ENCODE measurements around the gene S100P. TPM values are rescaled to one million over a fixed set of nuclear protein-coding genes. Genes with fewer than 3 reads are reported as not detected.

Gene S100P
- total RNA-seq, 2 donors from 2014 or later = 7.3 to 21.9 TPM

DNA sequence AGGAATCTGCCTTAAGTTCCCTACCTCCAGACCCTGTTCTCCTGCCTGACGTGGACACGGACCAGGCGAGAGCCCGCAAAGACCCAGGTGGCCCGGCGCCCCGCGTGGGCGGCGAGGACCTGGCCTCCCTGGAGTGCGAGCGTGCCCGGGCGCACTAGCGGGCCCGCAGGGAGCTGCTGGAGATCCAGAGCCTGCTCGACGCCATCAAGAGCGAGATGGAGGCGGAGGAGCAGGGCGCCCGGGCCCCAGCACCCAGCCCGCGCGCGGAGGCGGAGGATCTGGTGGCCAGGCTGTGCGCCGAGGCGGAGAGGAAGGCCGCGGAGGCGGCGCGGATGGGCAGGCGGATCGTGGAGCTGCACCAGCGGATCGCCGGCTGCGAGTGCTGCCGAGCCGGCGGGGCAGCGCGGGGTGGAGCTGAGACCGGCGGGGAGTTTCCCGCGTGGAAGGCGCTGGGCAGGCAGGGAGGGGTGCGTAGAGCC is 35.0 kb upstream of the S100P start:
- Histone ChIP-seq H3K27me3 (replicated peaks; ENCODE audit: insufficient read depth) (no peaks in the 10 kb centered on the region), H3K9me3 (no peaks in the 10 kb centered on the region), H3K36me3 (no peaks in the 10 kb centered on the region), H3K4me1 (replicated peaks) (no peaks in the 10 kb centered on the region), H3K27ac (peak overlapping the region; percentile 44 to 49), H3K4me3 (peak overlapping the region; percentile 24 to 28)
- TF ChIP-seq POLR2A (IDR thresholded peaks at IDR 0.05) (no peak), POLR2AphosphoS5 (IDR thresholded peaks at IDR 0.05) (no peak)
- TF ChIP-seq, protein P1, sequence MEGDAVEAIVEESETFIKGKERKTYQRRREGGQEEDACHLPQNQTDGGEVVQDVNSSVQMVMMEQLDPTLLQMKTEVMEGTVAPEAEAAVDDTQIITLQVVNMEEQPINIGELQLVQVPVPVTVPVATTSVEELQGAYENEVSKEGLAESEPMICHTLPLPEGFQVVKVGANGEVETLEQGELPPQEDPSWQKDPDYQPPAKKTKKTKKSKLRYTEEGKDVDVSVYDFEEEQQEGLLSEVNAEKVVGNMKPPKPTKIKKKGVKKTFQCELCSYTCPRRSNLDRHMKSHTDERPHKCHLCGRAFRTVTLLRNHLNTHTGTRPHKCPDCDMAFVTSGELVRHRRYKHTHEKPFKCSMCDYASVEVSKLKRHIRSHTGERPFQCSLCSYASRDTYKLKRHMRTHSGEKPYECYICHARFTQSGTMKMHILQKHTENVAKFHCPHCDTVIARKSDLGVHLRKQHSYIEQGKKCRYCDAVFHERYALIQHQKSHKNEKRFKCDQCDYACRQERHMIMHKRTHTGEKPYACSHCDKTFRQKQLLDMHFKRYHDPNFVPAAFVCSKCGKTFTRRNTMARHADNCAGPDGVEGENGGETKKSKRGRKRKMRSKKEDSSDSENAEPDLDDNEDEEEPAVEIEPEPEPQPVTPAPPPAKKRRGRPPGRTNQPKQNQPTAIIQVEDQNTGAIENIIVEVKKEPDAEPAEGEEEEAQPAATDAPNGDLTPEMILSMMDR (IDR thresholded peaks at IDR 0.05) = no peak
- WGBS = 5% methylated on average over 52 of the region's 52 CpGs
- intact Hi-C loops (cut with DNase I) = no loop called here
- DNase-seq (ENCODE audit: low spot score) = no peak

DNA sequence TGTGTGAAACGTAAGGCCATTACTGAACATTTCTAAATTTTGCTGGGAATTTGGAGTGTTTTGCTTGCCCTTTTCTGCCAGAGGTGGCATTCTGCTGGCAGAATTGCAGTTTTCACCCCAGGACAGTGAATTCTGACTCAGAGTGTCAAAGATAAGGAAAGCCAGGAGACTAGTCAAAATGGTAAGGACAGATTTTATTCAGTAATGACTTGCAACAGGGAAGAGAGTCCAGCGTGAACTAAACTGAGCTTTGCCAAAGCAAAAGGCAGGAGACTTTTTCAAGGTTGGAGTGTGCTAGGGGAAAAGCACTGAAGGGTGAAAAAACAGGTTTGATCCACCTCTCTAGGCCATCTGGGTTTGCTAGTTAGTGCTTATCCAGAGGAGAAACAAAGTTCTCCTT is 33.8 kb upstream of the S100P start:
- no peaks in the 10 kb centered on the region for H3K9me3 ChIP-seq
- H3K4me1 ChIP-seq (replicated peaks) = no peaks in the 10 kb centered on the region
- TF ChIP-seq POLR2AphosphoS5 (IDR thresholded peaks at IDR 0.05) (no peak), POLR2A (IDR thresholded peaks at IDR 0.05) (no peak)
- TF ChIP-seq, protein P1 (IDR thresholded peaks at IDR 0.05) = no peak
- intact Hi-C loops (cut with DNase I) = no loop called here
- 95% methylated on average over 2 of the region's 2 CpGs for WGBS
- DNase-seq (ENCODE audit: low spot score) = no peak
- no peaks in the 10 kb centered on the region for H3K27me3 ChIP-seq (replicated peaks; ENCODE audit: insufficient read depth)
- H3K27ac ChIP-seq = no peak overlapping the region
- no peak overlapping the region for H3K4me3 ChIP-seq
- H3K36me3 ChIP-seq = no peaks in the 10 kb centered on the region

DNA sequence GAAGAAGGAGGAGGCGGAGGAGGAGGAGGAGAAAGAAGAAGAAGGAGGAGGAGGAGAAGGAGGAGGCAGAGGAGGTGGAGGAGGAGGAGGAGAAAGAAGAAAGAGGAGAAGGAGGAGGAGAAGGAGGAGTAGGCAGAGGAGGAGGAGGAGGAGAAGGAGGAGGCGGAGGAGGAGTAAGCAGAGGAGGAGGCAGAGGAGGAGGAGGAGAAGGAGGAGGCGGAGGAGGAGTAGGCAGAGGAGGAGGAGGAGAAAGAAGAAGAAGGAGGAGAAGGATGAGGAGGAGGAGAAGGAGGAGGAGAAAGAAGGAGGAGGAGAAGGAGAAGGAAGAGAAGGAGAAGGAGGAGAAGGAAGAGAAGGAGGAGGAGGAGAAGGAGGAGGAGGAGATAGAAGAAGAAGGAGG is 33.2 kb upstream of the S100P start:
- no peaks in the 10 kb centered on the region for H3K36me3 ChIP-seq
- 100% methylated on average over 3 of the region's 3 CpGs for WGBS
- H3K27me3 ChIP-seq (replicated peaks; ENCODE audit: insufficient read depth) = no peaks in the 10 kb centered on the region
- no peaks in the 10 kb centered on the region for H3K4me1 ChIP-seq (replicated peaks)
- H3K27ac ChIP-seq = no peak overlapping the region
- TF ChIP-seq POLR2AphosphoS5 (IDR thresholded peaks at IDR 0.05) = no peak
- TF ChIP-seq, protein P1 (IDR thresholded peaks at IDR 0.05) = no peak
- no peak for TF ChIP-seq POLR2A (IDR thresholded peaks at IDR 0.05)
- H3K9me3 ChIP-seq = no peaks in the 10 kb centered on the region
- H3K4me3 ChIP-seq = no peak overlapping the region
- intact Hi-C loops (cut with DNase I) = no loop called here
- no peak for DNase-seq (ENCODE audit: low spot score)

DNA sequence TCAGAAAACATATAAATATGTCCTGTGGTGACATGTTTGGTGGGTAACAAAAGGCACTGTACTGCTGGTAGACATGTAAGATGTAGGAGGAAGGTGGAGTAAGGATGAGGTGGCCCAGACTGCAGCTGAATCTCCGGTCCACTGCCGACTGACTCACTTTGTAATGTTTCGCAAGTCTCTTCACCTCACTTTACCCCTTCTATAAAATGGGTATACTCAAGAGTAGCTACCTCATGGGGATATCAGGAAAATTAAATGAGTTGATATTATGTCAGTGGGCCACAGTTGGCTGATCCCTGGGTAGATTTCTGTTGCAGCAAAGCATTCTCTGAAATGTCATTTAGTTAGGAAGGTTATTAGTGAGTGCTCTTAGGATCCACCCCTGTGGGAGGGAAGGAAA is 31.1 kb upstream of the S100P start:
- no peaks in the 10 kb centered on the region for H3K9me3 ChIP-seq
- no peaks in the 10 kb centered on the region for H3K36me3 ChIP-seq
- 95% methylated on average over 3 of the region's 3 CpGs for WGBS
- intact Hi-C loops (cut with DNase I) = no loop called here
- no peak overlapping the region for H3K4me3 ChIP-seq
- H3K27ac ChIP-seq = no peak overlapping the region
- no peaks in the 10 kb centered on the region for H3K27me3 ChIP-seq (replicated peaks; ENCODE audit: insufficient read depth)
- TF ChIP-seq, protein P1 (IDR thresholded peaks at IDR 0.05) = no peak
- no peak for TF ChIP-seq POLR2AphosphoS5 (IDR thresholded peaks at IDR 0.05)
- no peak for TF ChIP-seq POLR2A (IDR thresholded peaks at IDR 0.05)
- DNase-seq (ENCODE audit: low spot score) = no peak
- H3K4me1 ChIP-seq (replicated peaks) = no peaks in the 10 kb centered on the region

DNA sequence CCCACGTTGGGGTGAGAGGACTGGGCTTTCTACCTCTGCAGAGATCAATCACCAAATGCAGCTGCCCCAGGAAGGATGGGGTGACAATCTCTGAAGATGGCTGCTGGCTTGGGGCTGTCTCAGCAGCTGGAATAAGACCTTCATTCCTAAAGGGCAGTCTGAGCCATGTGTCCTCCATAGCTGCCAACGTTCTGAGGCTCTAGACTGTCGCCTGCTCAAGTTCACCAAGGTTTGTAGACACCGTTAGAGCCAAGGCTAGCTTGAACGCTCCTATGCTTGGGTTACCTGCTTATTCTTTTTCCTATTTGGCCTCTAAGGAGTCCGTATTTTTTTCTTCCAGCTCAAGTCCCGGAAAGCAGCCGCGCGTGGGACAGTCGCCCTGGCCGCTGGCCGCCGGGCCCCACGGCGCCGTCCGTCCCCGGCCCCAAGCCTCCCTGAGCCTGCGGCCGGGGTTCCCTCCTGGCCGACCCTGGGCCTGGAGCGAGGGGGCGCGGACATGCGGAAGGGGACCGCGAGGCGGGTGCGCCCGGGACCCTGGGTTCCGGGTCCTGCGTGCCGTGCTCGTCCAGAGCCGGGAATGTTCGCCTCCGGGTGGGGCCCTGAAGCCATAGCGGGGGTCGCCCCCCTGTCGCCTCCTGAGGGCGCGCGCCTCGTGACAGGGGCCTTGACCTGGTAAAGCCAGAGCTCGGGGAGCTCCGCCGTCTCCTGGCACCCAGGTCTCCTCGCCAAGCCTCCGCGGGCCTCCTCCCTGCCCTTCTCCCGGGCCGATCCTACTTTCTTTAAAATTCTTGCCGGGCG is 29.9 kb upstream of the S100P start:
- TF ChIP-seq POLR2A (IDR thresholded peaks at IDR 0.05) (no peak), POLR2AphosphoS5 (IDR thresholded peaks at IDR 0.05) (no peak)
- TF ChIP-seq, protein P1 (IDR thresholded peaks at IDR 0.05) = no peak
- no peaks in the 10 kb centered on the region for H3K36me3 ChIP-seq
- no peaks in the 10 kb centered on the region for H3K9me3 ChIP-seq
- WGBS = 16% methylated on average over 55 of the region's 55 CpGs
- no peak for DNase-seq (ENCODE audit: low spot score)
- no peak overlapping the region for H3K27ac ChIP-seq
- no peaks in the 10 kb centered on the region for H3K4me1 ChIP-seq (replicated peaks)
- H3K4me3 ChIP-seq = peak overlapping the region; percentile 2 to 12
- no peaks in the 10 kb centered on the region for H3K27me3 ChIP-seq (replicated peaks; ENCODE audit: insufficient read depth)
- intact Hi-C loops (cut with DNase I) = no loop called here

All from prostate gland (tissue), 2 donors.